ENCODE measurements around the gene ZNF446.
"Not testable (repeated sequence)": the region's sequence is repeated elsewhere in the genome, so short reads cannot be mapped to it uniquely, and the experiment has no call there.

ZNF446 gene

GRCh38 chr19:58475714-58476497 lies at the start of gene ZNF446:
Gene ZNF446, plus strand, starts transcription at chr19:58476352. Its CDS starts 867 bp downstream, at chr19:58477219.
- DNase-seq: peak; percentile 93

- no peak for DNase-seq
Measured at GRCh38 chr19:58428617-58429016, 47.5 kb upstream of the ZNF446 start.

GRCh38 chr19:58429745-58430144 lies 46.4 kb upstream of the ZNF446 start:
- no peak for DNase-seq

GRCh38 chr19:58434217-58434616 lies 41.9 kb upstream of the ZNF446 start:
- no peak for DNase-seq

GRCh38 chr19:58439576-58440554 lies 36.3 kb upstream of the ZNF446 start, which contains the start of gene ZNF132:
Gene ZNF132, minus strand, starts transcription at chr19:58440153. Its CDS starts 332 bp downstream, at chr19:58439821.
- peak; percentile 86 for DNase-seq

- DNase-seq: no peak
Measured at GRCh38 chr19:58440556-58440955, 35.6 kb upstream of the ZNF446 start.

- not testable (repeated sequence) for DNase-seq
Measured at GRCh38 chr19:58442986-58443385, 33.2 kb upstream of the ZNF446 start.

GRCh38 chr19:58448860-58449259 lies 27.3 kb upstream of the ZNF446 start:
- not testable (repeated sequence) for DNase-seq

- not testable (repeated sequence) for DNase-seq
Measured at GRCh38 chr19:58449980-58450379, 26.2 kb upstream of the ZNF446 start.

GRCh38 chr19:58450856-58451357 lies 25.2 kb upstream of the ZNF446 start:
- DNase-seq: peak; percentile 55

- DNase-seq: peak; percentile 94
Measured at GRCh38 chr19:58451358-58452101, 24.6 kb upstream of the ZNF446 start, which contains the start of gene ZNF324B. Gene ZNF324B, plus strand, starts transcription at chr19:58451622. Its CDS starts 2,080 bp downstream, at chr19:58453702.

GRCh38 chr19:58453743-58454142 lies 22.4 kb upstream of the ZNF446 start:
- no peak for DNase-seq

- no peak for DNase-seq
Measured at GRCh38 chr19:58455306-58455705, 20.8 kb upstream of the ZNF446 start.

- DNase-seq: no peak
Measured at GRCh38 chr19:58456111-58456510, 20.0 kb upstream of the ZNF446 start.

- DNase-seq: no peak
Measured at GRCh38 chr19:58460039-58460438, 16.1 kb upstream of the ZNF446 start.

GRCh38 chr19:58466089-58466759 lies 9.9 kb upstream of the ZNF446 start:
- no peak for DNase-seq

GRCh38 chr19:58466760-58467589 lies 9.2 kb upstream of the ZNF446 start, which contains the start of gene ZNF324:
Gene ZNF324, plus strand, starts transcription at chr19:58467080. Its CDS starts 2,106 bp downstream, at chr19:58469186.
- DNase-seq: peak; percentile 95

- DNase-seq: no peak
Measured at GRCh38 chr19:58468216-58468839, 7.8 kb upstream of the ZNF446 start.

GRCh38 chr19:58469241-58470013 lies 6.7 kb upstream of the ZNF446 start:
- no peak for DNase-seq
